Dermis blood vessel endothelial cell (primary cell): ENCODE measurements around the gene ZNF674. TPM values are rescaled to one million over a fixed set of nuclear protein-coding genes. Genes with fewer than 3 reads are reported as not detected.

Experiments
- DNase-seq: peaks from one replicate; pipeline ENCODE4 v3.0.0; 2010
- total RNA-seq: library from RNA; depleted of rRNA; stranded (reverse); fragments of >200 nt; gene quantifications from 2 replicates; pipeline ENCODE4 v1.2.3, GENCODE V29; 2014

Gene ZNF674
- 4.1 and 6.6 TPM in 2 replicates for total RNA-seq

- DNase-seq = peak; percentile 93
Measured at GRCh38 chrX:46545111-46546005, at the start of gene ZNF674. Gene ZNF674, minus strand, starts transcription at chrX:46545421. Its CDS starts 3,334 bp downstream, at chrX:46542087.

DNA sequence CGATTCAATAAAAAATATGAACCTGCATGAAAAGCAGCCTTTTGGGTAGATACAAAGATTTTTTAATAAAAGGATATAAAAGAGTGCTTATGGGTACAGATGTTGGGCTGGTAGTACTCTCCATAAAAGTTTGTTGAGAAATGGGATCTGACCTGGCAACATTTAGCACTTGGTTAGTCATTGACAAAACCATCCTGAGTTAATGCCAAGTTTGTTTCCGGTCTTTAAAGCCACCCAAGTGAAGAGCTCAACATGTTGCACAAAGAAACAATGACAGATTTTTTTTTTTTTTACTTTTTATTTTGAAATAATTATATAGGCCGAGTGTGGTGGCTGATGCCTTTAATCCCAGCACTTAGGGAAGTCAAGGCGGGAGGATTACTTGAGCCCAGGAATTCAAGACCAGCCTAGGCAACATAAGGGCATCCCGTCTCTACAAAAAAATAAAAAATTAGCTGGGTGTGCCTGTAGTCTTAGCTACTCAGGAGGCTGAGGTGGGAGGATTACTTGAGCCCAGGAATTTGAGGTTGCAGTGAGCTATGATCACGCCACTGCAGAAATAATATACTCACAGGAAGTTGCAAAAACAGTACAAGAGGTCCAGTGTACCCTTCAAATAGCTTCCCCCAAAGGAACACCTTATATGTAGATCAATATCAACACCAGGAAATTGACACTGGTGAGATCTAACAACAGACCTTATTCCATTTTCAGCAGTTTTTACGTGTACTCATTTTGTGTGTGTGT, 44.9 kb upstream of the ZNF674 start:
- peak; percentile 58 for DNase-seq

DNA sequence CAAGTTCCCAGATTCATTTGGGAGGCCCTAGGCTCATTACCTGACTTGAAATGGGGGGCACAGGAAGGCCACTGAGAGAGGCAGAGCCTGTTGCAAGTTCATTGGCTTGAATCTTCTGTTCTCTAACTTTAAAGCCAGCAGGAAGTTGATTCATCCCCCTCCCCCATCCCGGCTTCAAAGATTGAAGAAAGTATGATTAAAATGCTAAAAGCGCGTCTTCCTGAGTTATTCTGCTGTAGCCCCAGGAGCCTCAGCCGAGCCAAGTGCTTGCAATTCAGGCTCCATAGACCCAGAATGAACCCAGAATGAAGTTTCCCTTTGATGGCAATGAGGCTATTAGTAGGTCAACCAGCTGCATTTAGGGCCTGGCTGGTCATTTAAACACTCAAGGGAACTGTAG, 43.0 kb upstream of the ZNF674 start:
- DNase-seq = peak; percentile 72

GRCh38 chrX:46587753-46588171, 42.5 kb upstream of the ZNF674 start:
- peak; percentile 73 for DNase-seq

- DNase-seq = peak; percentile 65
Measured at GRCh38 chrX:46587158-46587557, 41.9 kb upstream of the ZNF674 start.

GRCh38 chrX:46584736-46585135, 39.5 kb upstream of the ZNF674 start:
- DNase-seq = no peak

DNA sequence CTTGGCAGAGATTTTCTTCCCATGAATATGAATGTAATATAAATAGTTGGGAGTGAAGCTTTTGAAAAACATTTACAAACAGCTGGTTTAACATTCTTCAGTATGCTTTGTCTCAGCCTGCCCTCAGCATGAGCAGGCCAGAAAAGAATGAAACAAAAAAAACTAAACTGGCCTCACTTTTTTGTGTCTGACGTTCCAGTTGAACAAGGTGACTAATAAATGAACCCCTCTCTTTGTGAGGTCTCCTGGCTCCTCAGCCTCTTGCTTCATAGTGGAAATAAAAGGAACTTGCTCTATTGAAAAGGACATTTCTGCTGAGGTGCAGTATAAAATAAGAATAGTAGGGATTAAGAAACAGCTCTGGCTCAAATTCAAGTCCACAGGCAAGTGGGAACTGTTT, 37.7 kb upstream of the ZNF674 start:
- peak; percentile 52 for DNase-seq

DNA sequence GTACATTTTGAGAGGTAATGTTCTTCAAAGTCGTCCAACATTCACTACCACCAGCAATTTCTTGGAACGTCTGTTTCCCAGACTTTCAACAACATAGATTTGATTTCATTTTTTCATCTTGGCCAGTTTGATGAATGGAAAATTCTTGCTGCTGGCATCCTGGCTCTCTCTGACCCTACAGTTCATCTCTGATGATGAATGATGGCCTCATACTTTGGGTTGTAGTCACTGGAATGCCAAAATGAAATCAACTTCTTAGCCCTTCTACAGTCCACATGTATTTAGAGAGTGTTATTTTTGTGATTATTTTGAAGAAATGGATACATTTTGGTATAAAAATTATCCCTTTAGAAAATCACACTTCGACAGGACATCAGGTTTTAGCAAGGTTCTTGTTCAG, 37.1 kb upstream of the ZNF674 start:
- peak; percentile 41 for DNase-seq

- no peak for DNase-seq
Measured at GRCh38 chrX:46580613-46581012, 35.4 kb upstream of the ZNF674 start.

- no peak for DNase-seq
Measured at GRCh38 chrX:46579250-46579649, 34.0 kb upstream of the ZNF674 start.

DNA sequence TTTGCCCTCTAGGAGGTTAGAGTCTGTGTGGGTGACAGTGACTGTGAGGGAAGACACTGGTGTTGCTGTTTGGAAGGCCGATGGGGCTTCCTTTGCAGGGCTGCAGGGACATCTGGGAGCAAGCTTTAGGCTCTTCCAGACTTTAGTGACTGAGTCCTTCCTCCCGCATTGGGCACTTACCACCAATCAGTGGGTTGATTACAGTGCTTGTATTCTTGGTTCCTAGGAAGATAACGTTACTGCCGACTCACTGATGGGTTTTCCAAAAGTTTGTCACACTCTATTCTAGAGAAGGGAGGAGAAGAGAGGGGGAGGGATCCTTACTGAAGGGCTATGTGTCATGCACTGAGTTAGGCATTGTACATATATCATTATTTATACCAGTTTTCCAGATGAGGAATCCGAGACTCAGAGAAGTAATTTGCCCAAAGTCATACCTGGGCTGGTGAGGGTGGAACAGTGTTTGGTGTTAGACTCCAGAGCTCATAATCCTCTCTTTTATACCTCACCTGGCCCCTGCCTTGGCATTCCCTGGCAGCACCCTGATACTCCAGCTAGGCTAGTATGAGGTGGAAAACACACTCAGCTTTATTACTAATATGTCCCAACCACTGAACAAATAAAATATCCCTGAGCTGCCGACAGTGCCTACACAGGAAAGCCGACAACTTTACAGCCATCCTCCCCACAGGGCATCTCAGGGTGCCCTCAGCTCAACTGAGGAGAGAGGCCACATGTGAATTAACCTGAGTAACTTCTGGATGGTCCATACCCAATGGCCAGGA, 32.2 kb upstream of the ZNF674 start:
- DNase-seq = no peak

DNA sequence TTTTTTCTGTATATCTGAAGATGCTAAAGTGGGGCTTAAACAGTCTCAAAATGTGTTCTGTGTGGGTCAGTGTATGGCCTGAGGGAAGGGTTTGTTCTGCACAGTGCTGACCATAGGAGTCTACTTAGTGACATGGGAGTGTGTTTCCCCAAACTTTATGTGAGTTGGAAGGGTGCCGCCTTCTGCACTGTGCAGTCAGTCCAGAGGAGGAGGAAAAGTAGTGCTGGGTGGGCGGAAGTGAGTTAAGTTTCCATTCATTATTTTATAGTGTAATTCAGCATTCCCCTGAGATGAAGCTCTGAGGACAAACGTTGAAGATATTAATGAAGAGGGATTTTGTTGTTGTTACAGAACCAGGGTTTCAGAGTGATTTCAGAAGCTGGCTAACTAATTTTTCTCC, 31.2 kb upstream of the ZNF674 start:
- peak; percentile 46 for DNase-seq

GRCh38 chrX:46575991-46576392, 30.8 kb upstream of the ZNF674 start:
- DNase-seq = peak; percentile 35

DNA sequence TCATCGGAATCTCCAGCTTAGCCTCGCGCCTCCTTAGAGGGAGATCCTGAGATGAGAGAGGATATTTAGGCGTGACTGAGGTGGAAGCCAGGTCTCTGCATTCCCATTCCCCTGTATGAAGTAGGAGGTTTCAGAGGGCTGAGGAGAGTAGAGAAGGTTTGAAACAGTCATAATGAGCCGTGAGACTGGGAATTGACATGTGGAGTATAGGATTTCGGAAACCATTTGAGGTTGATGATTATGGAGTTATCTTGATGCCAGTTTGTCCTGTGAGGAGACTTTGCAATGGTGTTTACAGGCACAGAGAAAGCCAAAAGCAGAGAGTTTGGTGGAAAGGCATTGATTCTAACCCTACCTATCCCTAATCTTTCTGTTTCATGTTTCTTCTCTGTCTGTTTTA, 30.4 kb upstream of the ZNF674 start:
- no peak for DNase-seq

DNA sequence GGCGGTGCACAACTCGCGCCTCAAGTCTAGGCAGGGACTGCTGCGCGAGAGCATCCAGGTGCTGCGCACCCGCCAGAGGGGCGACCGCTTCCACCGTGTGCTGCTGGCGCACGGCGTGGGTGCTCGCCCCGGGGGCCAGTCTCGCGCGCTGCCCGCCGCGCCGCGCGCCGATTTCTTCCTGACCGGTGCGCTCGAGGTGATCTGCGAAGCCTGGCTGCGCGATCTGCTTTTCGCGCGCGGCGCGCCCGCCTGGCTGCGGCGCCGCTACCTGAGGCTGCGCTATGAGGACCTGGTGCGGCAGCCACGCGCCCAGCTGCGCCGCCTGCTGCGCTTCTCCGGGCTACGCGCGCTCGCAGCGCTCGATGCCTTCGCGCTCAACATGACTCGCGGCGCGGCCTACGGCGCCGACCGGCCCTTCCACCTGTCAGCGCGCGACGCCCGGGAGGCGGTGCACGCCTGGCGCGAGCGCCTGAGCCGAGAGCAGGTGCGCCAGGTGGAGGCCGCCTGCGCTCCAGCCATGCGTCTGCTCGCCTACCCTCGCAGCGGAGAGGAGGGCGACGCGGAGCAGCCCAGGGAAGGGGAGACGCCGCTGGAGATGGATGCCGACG, 29.7 kb upstream of the ZNF674 start:
- peak; percentile 50 for DNase-seq

- DNase-seq = peak; percentile 64
Measured at GRCh38 chrX:46573892-46574773, 28.9 kb upstream of the ZNF674 start.

GRCh38 chrX:46573331-46573891, 28.2 kb upstream of the ZNF674 start, which contains the start of gene CHST7:
Gene CHST7, plus strand, starts transcription at chrX:46573765. Its CDS starts 167 bp downstream, at chrX:46573932.
- DNase-seq = peak; percentile 74

GRCh38 chrX:46572340-46572936, 27.2 kb upstream of the ZNF674 start:
- no peak for DNase-seq

DNA sequence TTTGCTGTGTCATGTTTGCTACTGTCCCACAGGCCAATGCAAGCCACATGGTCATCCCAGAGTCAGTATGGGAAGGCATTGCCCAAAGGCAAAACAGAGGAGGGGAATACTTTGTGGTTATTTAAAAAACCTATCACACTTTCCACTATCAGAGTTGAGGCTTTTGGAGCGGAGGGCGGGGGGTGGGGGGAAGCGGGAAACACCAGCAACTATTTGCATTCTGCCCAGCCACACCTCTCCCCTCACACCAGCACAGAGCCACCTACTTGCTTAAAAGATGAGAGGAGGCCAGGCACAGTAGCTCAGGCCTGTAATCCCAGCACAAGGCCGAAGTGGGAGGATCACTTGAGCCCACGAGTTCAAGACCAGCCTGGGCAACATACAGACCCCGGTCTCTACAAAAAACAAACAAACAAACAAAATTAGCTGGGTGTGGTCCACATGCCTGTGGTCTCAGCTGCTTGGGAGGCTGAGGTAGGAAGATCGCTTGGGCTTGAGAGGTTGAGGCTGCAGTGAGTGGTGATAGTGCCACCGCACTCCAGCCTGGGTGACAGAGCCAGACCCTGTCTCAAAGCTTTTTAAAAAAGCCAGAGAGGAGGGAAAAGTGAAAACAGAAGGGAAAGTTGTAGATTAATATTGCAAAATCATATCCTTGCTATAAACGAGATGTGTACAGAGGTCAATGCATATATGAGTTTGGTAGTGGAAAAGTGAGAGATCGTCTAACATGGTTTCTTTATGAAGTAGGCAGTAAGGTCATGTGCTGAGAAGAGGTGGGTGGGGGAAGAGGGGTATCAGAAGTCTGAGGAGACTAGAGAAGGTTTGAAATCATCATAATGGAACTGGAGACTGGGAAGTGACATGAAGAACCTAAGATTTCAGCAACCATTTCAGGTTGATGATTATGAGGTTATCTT, 26.5 kb upstream of the ZNF674 start:
- no peak for DNase-seq
